Measurements from ENCODE around the gene ISG15.

The ISG15 gene

DNA sequence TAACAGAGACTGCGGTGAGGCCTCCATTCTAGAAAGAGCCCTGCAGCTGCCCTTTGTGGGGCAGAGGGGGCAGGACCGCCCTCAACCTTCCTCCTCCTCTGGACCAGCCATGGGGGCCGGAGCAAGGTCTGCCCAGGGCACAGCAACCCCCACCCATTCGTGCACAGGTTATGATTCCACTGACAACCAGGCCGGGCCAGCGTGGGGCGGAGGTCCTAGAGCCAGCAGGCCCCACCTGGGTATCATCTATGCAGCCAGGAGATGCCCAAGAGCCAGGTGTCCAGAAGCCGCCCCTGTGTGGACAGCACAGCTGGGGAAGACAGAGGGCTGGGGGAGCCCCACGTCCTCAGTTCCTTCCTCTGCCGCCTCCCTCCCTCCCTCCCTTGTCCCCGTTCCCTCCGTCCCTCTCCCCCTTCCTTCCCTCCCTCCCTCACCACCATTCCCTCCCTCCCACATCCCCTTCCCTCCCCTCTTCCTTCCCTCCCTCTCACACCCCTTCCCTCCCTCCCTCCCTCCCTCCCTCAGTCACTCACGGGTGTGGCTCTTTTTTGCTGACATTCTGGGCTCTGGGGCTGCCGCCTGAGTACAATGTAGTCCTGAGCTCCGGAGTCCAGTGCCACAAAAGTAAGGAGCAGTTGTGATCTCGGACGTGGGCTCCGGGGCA is 48.5 kb downstream of the ISG15 start:
- DNase-seq (ENCODE audit: low spot score) = no peak

DNA sequence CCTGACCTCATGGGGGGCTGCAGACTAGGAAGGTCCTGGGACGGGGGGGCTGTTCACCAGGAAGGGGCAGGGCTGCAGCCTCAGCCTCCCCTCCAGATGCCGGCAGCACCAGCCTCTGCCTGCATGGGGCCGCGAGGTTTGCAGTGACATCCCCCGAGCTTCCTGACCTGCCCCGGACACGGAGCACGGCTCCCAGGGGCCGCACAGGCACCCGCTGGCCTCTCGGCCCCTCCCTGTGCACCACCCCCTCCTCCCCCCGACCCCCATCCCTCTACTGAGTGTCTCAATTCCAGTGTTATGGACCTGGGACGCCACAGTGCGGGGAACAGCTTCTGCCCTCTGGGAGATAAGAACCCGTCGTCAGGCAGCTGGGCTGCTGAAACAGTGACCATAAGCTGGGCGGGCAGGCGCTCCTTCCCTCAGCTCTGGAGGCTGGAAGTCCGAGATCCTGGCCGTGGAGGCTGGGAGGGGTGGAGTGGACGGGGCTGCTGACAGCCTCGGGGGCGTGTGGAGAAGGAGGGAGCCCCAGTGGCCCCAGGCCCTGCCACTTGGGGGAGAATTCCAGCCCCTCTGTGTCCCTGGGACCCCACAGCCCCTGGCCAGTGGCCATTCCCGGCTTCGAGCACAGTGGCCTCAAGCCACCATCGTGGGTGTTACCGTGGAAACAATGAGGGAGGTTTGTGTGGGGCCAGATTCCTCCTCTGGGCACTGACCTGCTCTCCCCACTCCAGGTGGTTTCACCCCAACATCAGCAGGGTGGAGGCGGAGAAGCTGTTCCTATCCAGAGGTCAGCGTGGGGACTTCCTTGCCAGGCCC is 49.3 kb downstream of the ISG15 start:
- DNase-seq (ENCODE audit: low spot score) = no peak

GRCh38 chr1:1063261-1063944 is 50.1 kb downstream of the ISG15 start:
- DNase-seq (ENCODE audit: low spot score) = no peak
